Large intestine (tissue), 12 donors: ENCODE results near the gene NHLH1. TPM values are rescaled to one million over a fixed set of nuclear protein-coding genes. Genes with fewer than 3 reads are reported as not detected.
A peak's percentile ranks its signal among the peaks of the same experiment; 100 is the strongest.

Experiments
- DNase-seq, 2 donors: peaks; one replicate each; pipeline versions ENCODE4 v3.0.0 to v3.0.0-alpha.2; 2013
- H3K27ac ChIP-seq: one replicate; pipeline ENCODE4 v1.5.1; 2013; ENCODE audit warnings: low read length
- H3K27me3 ChIP-seq: 2 replicates; pipeline ENCODE4 v1.6.1; 2013; ENCODE audit warnings: low read length; ENCODE audit not compliant: control insufficient read depth, insufficient read depth
- H3K36me3 ChIP-seq: 2 replicates; pipeline ENCODE4 v1.6.1; 2013; ENCODE audit warnings: low read length; ENCODE audit not compliant: control insufficient read depth, insufficient read depth
- H3K4me1 ChIP-seq: one replicate; pipeline ENCODE4 v1.6.1; 2013; ENCODE audit warnings: low read length; ENCODE audit not compliant: control insufficient read depth, insufficient read depth
- H3K4me3 ChIP-seq: one replicate; pipeline ENCODE4 v1.5.1; 2013; ENCODE audit warnings: low read length
- H3K9me3 ChIP-seq: one replicate; pipeline ENCODE4 v1.6.1; 2013; ENCODE audit warnings: mild to moderate bottlenecking, low read depth, low read length, moderate library complexity; ENCODE audit not compliant: control insufficient read depth
- WGBS: methylation state at CpG from one replicate; pipeline ENCODE4 v1.1.5; 2013; ENCODE audit warnings: low lambda C conversion rate; ENCODE audit not compliant: insufficient coverage; 5-methylcytosine and 5-hydroxymethylcytosine counted together
- long read RNA-seq, 11 donors: transcript quantifications; one replicate each; lab custom pipeline, GENCODE V29; 2026
- polyA plus RNA-seq: library from polyadenylated mRNA; unstranded; fragments of 120-200 nt; gene quantifications from one replicate; pipeline ENCODE4 v1.2.1, GENCODE V29; 2013

Gene NHLH1
- polyA plus RNA-seq, result 0.19 TPM
- long read RNA-seq, donor 1, result 0 reads
- long read RNA-seq, donor 2, result 0 reads
- long read RNA-seq, donor 3, result 0 reads
- long read RNA-seq, donor 4, result 0 reads
- long read RNA-seq, donor 5, result 0 reads
- long read RNA-seq, donor 6, result 0 reads
- long read RNA-seq, donor 7, result 0 reads
- long read RNA-seq, donor 8, result 0 reads
- long read RNA-seq, donor 9, result 0 reads
- long read RNA-seq, donor 10, result 0 reads
- long read RNA-seq, donor 11, result 0 reads

GRCh38 chr1:160366731-160367515 is at the start of gene NHLH1:
NHLH1 (plus strand) TSS chr1:160367071; CDS start chr1:160370732, 3,661 bp downstream.
- Histone ChIP-seq H3K27ac (no peak within 1 kb of the TSS), H3K9me3 (no peaks in the 10 kb centered on the region), H3K27me3 (no peaks in the 10 kb centered on the region), H3K4me1 (peaks cover 2% of the 10 kb centered on the region), H3K4me3 (no peak within 1 kb of the TSS), H3K36me3 (no peaks in the 10 kb centered on the region)
- no CpG with 5 or more reads among the region's 15 CpGs for WGBS
- no peak for DNase-seq

- Histone ChIP-seq H3K4me1 (no peaks in the 10 kb centered on the region), H3K9me3 (no peaks in the 10 kb centered on the region), H3K27ac (no peak overlapping the region), H3K36me3 (peaks cover 70% of the 10 kb centered on the region), H3K27me3 (no peaks in the 10 kb centered on the region), H3K4me3 (no peak overlapping the region)
- DNase-seq, result no peak
- 100% methylated on average over 1 of the region's 6 CpGs for WGBS
Measured at GRCh38 chr1:160322831-160323230, 44.0 kb upstream of the NHLH1 start.

GRCh38 chr1:160325252-160325651 is 41.6 kb upstream of the NHLH1 start:
- no peak overlapping the region for H3K27ac ChIP-seq
- H3K36me3 ChIP-seq, result peaks cover 82% of the 10 kb centered on the region
- WGBS, result no CpG with 5 or more reads among the region's 4 CpGs
- H3K9me3 ChIP-seq, result no peaks in the 10 kb centered on the region
- no peaks in the 10 kb centered on the region for H3K27me3 ChIP-seq
- no peaks in the 10 kb centered on the region for H3K4me1 ChIP-seq
- H3K4me3 ChIP-seq, result no peak overlapping the region
- no peak for DNase-seq

GRCh38 chr1:160326418-160326817 is 40.5 kb upstream of the NHLH1 start:
- WGBS, result no CpG with 5 or more reads among the region's 5 CpGs

GRCh38 chr1:160328184-160328583 is 38.7 kb upstream of the NHLH1 start:
- H3K27me3 ChIP-seq, result no peaks in the 10 kb centered on the region
- H3K4me3 ChIP-seq, result no peak overlapping the region
- no peak for DNase-seq
- H3K36me3 ChIP-seq, result peaks cover 86% of the 10 kb centered on the region
- WGBS, result 100% methylated on average over 5 of the region's 8 CpGs
- no peak overlapping the region for H3K27ac ChIP-seq
- no peaks in the 10 kb centered on the region for H3K9me3 ChIP-seq
- no peaks in the 10 kb centered on the region for H3K4me1 ChIP-seq

More at GRCh38 chr1:160326418-160326817, 40.5 kb upstream of the NHLH1 start:
- Histone ChIP-seq H3K27ac (no peak overlapping the region), H3K4me1 (no peaks in the 10 kb centered on the region), H3K36me3 (peaks cover 88% of the 10 kb centered on the region), H3K9me3 (no peaks in the 10 kb centered on the region), H3K4me3 (no peak overlapping the region), H3K27me3 (no peaks in the 10 kb centered on the region)
- no peak for DNase-seq

GRCh38 chr1:160330119-160330518 is 36.8 kb upstream of the NHLH1 start:
- no peak for DNase-seq
- H3K9me3 ChIP-seq, result no peaks in the 10 kb centered on the region
- no peak overlapping the region for H3K27ac ChIP-seq
- no peak overlapping the region for H3K4me3 ChIP-seq
- no peaks in the 10 kb centered on the region for H3K27me3 ChIP-seq
- peaks cover 90% of the 10 kb centered on the region for H3K36me3 ChIP-seq
- no peaks in the 10 kb centered on the region for H3K4me1 ChIP-seq

- H3K27ac ChIP-seq, result no peak overlapping the region
- no peaks in the 10 kb centered on the region for H3K4me1 ChIP-seq
- no peak for DNase-seq
- no peaks in the 10 kb centered on the region for H3K9me3 ChIP-seq
- H3K27me3 ChIP-seq, result no peaks in the 10 kb centered on the region
- H3K36me3 ChIP-seq, result peaks cover 80% of the 10 kb centered on the region
- H3K4me3 ChIP-seq, result no peak overlapping the region
Measured at GRCh38 chr1:160332516-160332915, 34.4 kb upstream of the NHLH1 start.

GRCh38 chr1:160338580-160338979 is 28.3 kb upstream of the NHLH1 start:
- H3K4me1 ChIP-seq, result peaks cover 10% of the 10 kb centered on the region
- no peak overlapping the region for H3K27ac ChIP-seq
- no peak overlapping the region for H3K4me3 ChIP-seq
- WGBS, result 96% methylated on average over 4 of the region's 4 CpGs
- no peaks in the 10 kb centered on the region for H3K27me3 ChIP-seq
- no peak for DNase-seq
- peaks cover 48% of the 10 kb centered on the region for H3K36me3 ChIP-seq
- no peaks in the 10 kb centered on the region for H3K9me3 ChIP-seq

- DNase-seq, result no peak
- H3K4me1 ChIP-seq, result peaks cover 10% of the 10 kb centered on the region
- H3K27ac ChIP-seq, result no peak overlapping the region
- WGBS, result 93% methylated on average over 2 of the region's 3 CpGs
- H3K9me3 ChIP-seq, result no peaks in the 10 kb centered on the region
- no peak overlapping the region for H3K4me3 ChIP-seq
- H3K27me3 ChIP-seq, result no peaks in the 10 kb centered on the region
- peaks cover 33% of the 10 kb centered on the region for H3K36me3 ChIP-seq
Measured at GRCh38 chr1:160340146-160340545, 26.7 kb upstream of the NHLH1 start.

- Histone ChIP-seq H3K27ac (no peak overlapping the region), H3K36me3 (peaks cover 32% of the 10 kb centered on the region), H3K9me3 (no peaks in the 10 kb centered on the region), H3K27me3 (no peaks in the 10 kb centered on the region), H3K4me1 (peaks cover 10% of the 10 kb centered on the region), H3K4me3 (no peak overlapping the region)
- no peak for DNase-seq
- no CpG with 5 or more reads among the region's 2 CpGs for WGBS
Measured at GRCh38 chr1:160340866-160341265, 26.0 kb upstream of the NHLH1 start.

GRCh38 chr1:160342526-160342925 is 24.3 kb upstream of the NHLH1 start:
- peak in 1 of 2 donors; percentile 75 for DNase-seq
- H3K4me3 ChIP-seq, result peak overlapping the region; percentile 86

More at GRCh38 chr1:160342526-160342925, 24.3 kb upstream of the NHLH1 start:
- H3K27ac ChIP-seq, result peak overlapping the region; percentile 90
- peaks cover 10% of the 10 kb centered on the region for H3K4me1 ChIP-seq
- no peaks in the 10 kb centered on the region for H3K9me3 ChIP-seq
- peaks cover 42% of the 10 kb centered on the region for H3K36me3 ChIP-seq
- no CpG with 5 or more reads among the region's 7 CpGs for WGBS
- no peaks in the 10 kb centered on the region for H3K27me3 ChIP-seq
